Astrocyte of the cerebellum (primary cell): ENCODE data around the gene DUSP11.
A peak's percentile ranks its signal among the peaks of the same experiment; 100 is the strongest.
"Not testable (repeated sequence)": the region's sequence is repeated elsewhere in the genome, so short reads cannot be mapped to it uniquely, and the experiment has no call there.

Experiments
- DNase-seq: peaks from one replicate; pipeline ENCODE4 v3.0.0-alpha.2; 2011; ENCODE audit warnings: low read depth
- H3K4me3 ChIP-seq: 2 replicates; pipeline ENCODE4 v1.5.1; 2011; ENCODE audit warnings: mild to moderate bottlenecking, low read depth, low read length, moderate library complexity
- CTCF ChIP-seq: IDR thresholded peaks from 2 replicates; pipeline ENCODE4 v1.5.1; 2012; ENCODE audit warnings: low read length, low read depth, moderate library complexity, mild to moderate bottlenecking; ENCODE audit errors: missing control alignments
- in situ Hi-C: cut with HindIII; loops from 2 replicates; pipeline ENCODE4 v1.10.0; 2017; ENCODE audit warnings: low sequenced_read_pairs

Gene DUSP11

DNA sequence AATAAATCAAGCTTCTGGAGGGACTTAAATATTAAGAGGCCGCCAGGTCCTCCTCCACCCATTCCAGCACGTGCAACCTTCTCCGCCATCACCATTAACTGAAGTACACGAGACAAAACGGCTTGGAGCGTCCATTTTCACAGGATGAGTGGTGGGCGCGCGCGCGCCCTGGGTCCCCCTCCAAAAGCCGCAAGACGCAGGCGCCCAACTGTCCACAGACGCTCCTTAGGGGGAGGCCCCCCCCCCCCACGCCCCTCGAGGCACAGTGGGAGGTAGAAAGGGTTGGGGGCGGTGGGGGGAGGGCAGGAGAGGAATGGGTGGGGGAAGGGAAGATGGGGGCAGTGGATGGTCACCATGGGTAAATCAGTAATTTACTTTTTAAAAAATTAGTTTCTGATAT lies 38.4 kb upstream of the DUSP11 start:
- no peak for DNase-seq
- in situ Hi-C loops, result loop anchor here (10.0 kb wide), 1 partner anchor 317 kb away; no protein-coding TSS in a partner anchor
- no peak for TF ChIP-seq CTCF
- H3K4me3 ChIP-seq, result no peak overlapping the region

- no peak overlapping the region for H3K4me3 ChIP-seq
- no peak for DNase-seq
- in situ Hi-C loops, result loop anchor here (10.0 kb wide), 1 partner anchor 322 kb away; no protein-coding TSS in a partner anchor
- TF ChIP-seq CTCF, result no peak
Measured at GRCh38 chr2:73812635-73813034, 32.7 kb upstream of the DUSP11 start.

- DNase-seq, result no peak
- in situ Hi-C loops, result loop anchor here (10.0 kb wide), 1 partner anchor 323 kb away; no protein-coding TSS in a partner anchor
- H3K4me3 ChIP-seq, result no peak overlapping the region
- no peak for TF ChIP-seq CTCF
Measured at GRCh38 chr2:73811878-73812277, 32.0 kb upstream of the DUSP11 start.

GRCh38 chr2:73783883-73784282 lies 4.0 kb upstream of the DUSP11 start, which contains the start of gene C2orf78:
Gene C2orf78 (plus strand): TSS chr2:73784183. CDS start chr2:73784310, 127 bp downstream.
- DNase-seq, H3K4me3 ChIP-seq, in situ Hi-C loops: not testable (repeated sequence)

GRCh38 chr2:73783402-73783801 lies 3.5 kb upstream of the DUSP11 start:
- H3K4me3 ChIP-seq, DNase-seq, in situ Hi-C loops: not testable (repeated sequence)

DNA sequence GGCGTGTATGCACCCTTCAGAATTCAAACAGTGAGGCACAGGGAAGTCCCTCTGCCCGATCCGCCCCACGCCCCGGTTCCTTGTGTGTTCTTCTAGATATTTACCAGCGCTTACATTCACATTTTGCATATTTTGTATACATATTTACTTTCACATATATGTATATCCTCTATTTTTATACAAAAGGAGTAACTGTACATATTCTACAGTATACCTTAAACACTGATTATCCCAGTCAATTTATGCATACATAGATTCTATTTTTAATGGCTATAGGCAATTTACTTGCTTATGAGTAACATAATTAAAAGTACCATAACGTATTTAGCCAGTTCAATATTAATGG lies 307 bp upstream of the DUSP11 start:
- no peak for TF ChIP-seq CTCF
- no peak for DNase-seq
- H3K4me3 ChIP-seq, result peak overlapping the region; percentile 100
- in situ Hi-C loops, result no loop called here

GRCh38 chr2:73778867-73779466 lies 936 bp downstream of the DUSP11 start:
- peak overlapping the region; percentile 100 for H3K4me3 ChIP-seq
- not testable (repeated sequence) for DNase-seq
- in situ Hi-C loops, result loop anchor here (10.0 kb wide), 1 partner anchor 66 kb away; no protein-coding TSS in a partner anchor

- no peak for TF ChIP-seq CTCF
- DNase-seq, result no peak
- no peak overlapping the region for H3K4me3 ChIP-seq
- in situ Hi-C loops, result loop anchor here (10.0 kb wide), 1 partner anchor 68 kb away; no protein-coding TSS in a partner anchor
Measured at GRCh38 chr2:73776869-73777519, 2.9 kb downstream of the DUSP11 start.
